Measurements from ENCODE around the gene NDOR1. TPM values are rescaled to one million over a fixed set of nuclear protein-coding genes. Genes with fewer than 3 reads are reported as not detected.

Gene NDOR1
- total RNA-seq, 5 donors from 2014 or later (not counting 1 experiment from before 2014, with no cell fraction given) = 27.6 to 46.7 (median 45.4) TPM

GRCh38 chr9:137167747-137168572 is 37.5 kb upstream of the NDOR1 start:
- no peaks in the 10 kb centered on the region for H3K9me3 Mint-ChIP-seq
- Histone ChIP-seq H3K36me3 (ENCODE audit: control insufficient read depth in 2 of 2, extremely low read depth in 1 of 2, insufficient read depth in 1 of 2, low read length in 1 of 2) (no peaks in the 10 kb centered on the region), H3K4me1 (ENCODE audit: control insufficient read depth in 1 of 2, extremely low read depth in 1 of 2, insufficient read depth in 2 of 2, low read length in 2 of 2) (peaks cover 2 to 13% of the 10 kb centered on the region in 2 experiments), H3K27me3 (replicated peaks in 1 of 2; ENCODE audit: control insufficient read depth in 2 of 2, extremely low read depth in 1 of 2, insufficient read depth in 2 of 2, low read length in 1 of 2) (peaks cover 8 to 94% of the 10 kb centered on the region in 2 experiments), H3K4me3 (ENCODE audit: control insufficient read depth in 1 of 2, extremely low read depth in 1 of 2, low read length in 1 of 2) (no peak overlapping the region), H3K9me3 (no peaks in the 10 kb centered on the region), H3K27ac (ENCODE audit: low read length) (no peak overlapping the region)
- ChIA-PET CTCF (no interaction called here), POLR2A (no interaction called here)
- H3K27me3 Mint-ChIP-seq = peaks cover 12 to 49% of the 10 kb centered on the region in 2 donors
- H3K36me3 Mint-ChIP-seq = no peaks in the 10 kb centered on the region
- ATAC-seq (replicated peaks in 1 of 4) (peak in 1 of 4 experiments; percentile 32), DNase-seq (no peak)
- H3K4me1 Mint-ChIP-seq = peaks cover 0 to 6% (median 2%) of the 10 kb centered on the region in 3 donors
- peak overlapping the region in 2 of 3 donors; percentile 41 to 55 for H3K4me3 Mint-ChIP-seq
- no peak overlapping the region for H3K27ac Mint-ChIP-seq
- WGBS (ENCODE audit: insufficient coverage) = 12% methylated on average over 50 of the region's 57 CpGs

DNA sequence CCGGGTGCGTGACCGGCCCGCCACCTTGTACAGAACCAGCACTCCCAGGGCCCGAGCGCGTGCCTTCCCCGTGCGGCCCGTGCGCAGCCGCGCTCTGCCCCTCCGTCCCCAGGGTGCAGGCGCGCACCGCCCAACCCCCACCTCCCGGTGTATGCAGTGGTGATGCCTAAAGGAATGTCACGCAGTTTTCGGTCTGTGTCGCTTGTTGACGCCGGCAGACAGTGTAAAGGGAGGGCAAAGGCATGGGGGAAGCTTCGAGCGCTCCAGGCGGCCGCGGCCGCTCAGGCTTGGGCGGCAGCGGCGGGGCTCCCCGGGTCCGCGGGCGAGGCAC is 37.0 kb upstream of the NDOR1 start:
- Mint-ChIP-seq H3K4me1 (peaks cover 0 to 6% (median under 1%) of the 10 kb centered on the region in 3 donors), H3K9me3 (no peaks in the 10 kb centered on the region), H3K4me3 (peak overlapping the region in 2 of 3 donors; percentile 53 to 55), H3K27me3 (peaks cover 10 to 46% of the 10 kb centered on the region in 2 donors), H3K27ac (no peak overlapping the region), H3K36me3 (no peaks in the 10 kb centered on the region)
- no peak for DNase-seq
- Histone ChIP-seq H3K4me3 (ENCODE audit: control insufficient read depth in 1 of 2, extremely low read depth in 1 of 2, low read length in 1 of 2) (peak overlapping the region in 1 of 2 donors; percentile 35), H3K36me3 (ENCODE audit: control insufficient read depth in 2 of 2, extremely low read depth in 1 of 2, insufficient read depth in 1 of 2, low read length in 1 of 2) (no peaks in the 10 kb centered on the region), H3K27me3 (replicated peaks in 1 of 2; ENCODE audit: control insufficient read depth in 2 of 2, extremely low read depth in 1 of 2, insufficient read depth in 2 of 2, low read length in 1 of 2) (peaks cover 7 to 94% of the 10 kb centered on the region in 2 experiments), H3K4me1 (ENCODE audit: control insufficient read depth in 1 of 2, extremely low read depth in 1 of 2, insufficient read depth in 2 of 2, low read length in 2 of 2) (peaks cover 0 to 10% of the 10 kb centered on the region in 2 experiments), H3K27ac (ENCODE audit: low read length) (no peak overlapping the region), H3K9me3 (no peaks in the 10 kb centered on the region)
- POLR2A ChIA-PET = interaction anchor here in 1 of 2 donors (0.5 kb wide), 1 partner anchor 55 kb away, joined by 10 read pairs; no protein-coding TSS in a partner anchor
- CTCF ChIA-PET = no interaction called here
- 1% methylated on average over 26 of the region's 36 CpGs for WGBS (ENCODE audit: insufficient coverage)
- ATAC-seq (replicated peaks in 1 of 4) = peak in 3 of 4 experiments; percentile 29 to 38 (median 30)

DNA sequence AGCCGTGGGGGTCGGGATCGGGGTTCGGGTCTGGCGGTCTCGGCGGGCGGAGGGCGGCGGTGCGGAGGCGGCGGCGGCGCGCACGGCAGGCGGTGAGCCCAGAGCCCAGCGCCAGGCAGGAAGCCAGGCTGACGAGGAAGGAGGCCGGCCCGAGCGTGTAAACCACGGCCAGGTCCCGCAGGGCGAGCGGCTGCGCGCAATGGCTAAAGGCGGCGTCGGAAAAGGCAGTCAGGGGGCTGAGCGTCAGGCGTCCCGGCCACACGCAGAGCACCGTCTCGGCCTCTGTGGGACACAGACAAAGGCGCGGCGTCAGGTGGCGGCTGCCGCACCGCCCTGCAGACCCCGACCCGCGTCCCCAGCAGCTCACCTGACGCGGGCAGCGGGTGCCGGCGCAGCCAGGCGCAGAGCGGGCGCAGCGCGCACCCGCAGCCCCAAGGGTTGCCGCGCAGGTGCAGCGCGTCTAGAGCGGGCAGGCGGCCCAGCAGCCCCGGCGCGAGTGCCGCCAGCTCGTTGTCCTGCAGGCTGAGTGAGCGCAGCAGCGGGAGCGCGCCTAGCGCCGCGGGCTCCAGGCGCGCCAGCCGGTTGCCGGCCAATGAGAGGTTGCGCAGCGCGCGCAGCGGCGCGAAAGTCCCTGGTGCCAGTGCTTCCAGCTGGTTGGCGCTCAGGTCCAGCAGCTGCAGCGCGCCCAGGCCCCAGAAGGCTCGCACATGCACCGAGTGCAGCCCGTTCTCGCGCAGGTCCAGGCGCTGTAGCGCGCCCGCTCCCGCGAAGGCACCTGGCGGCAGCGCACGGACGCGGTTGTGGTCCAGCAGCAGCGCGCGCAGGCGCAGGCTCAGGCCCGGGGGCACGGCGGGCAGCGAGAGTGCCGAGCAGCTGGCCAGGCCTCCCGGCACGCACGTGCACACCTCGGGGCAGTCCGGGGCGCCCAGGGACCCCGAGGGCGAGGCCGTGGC is 36.3 kb upstream of the NDOR1 start:
- H3K4me1 Mint-ChIP-seq = peaks cover 0 to 6% (median 0%) of the 10 kb centered on the region in 3 donors
- H3K27ac Mint-ChIP-seq = no peak overlapping the region
- peaks cover 6 to 94% of the 10 kb centered on the region in 2 experiments for H3K27me3 ChIP-seq (replicated peaks in 1 of 2; ENCODE audit: control insufficient read depth in 2 of 2, extremely low read depth in 1 of 2, insufficient read depth in 2 of 2, low read length in 1 of 2)
- peak overlapping the region in 2 of 3 donors; percentile 45 to 55 for H3K4me3 Mint-ChIP-seq
- H3K36me3 Mint-ChIP-seq = no peaks in the 10 kb centered on the region
- peak overlapping the region in 1 of 2 donors; percentile 38 for H3K4me3 ChIP-seq (ENCODE audit: control insufficient read depth in 1 of 2, extremely low read depth in 1 of 2, low read length in 1 of 2)
- no peaks in the 10 kb centered on the region for H3K36me3 ChIP-seq (ENCODE audit: control insufficient read depth in 2 of 2, extremely low read depth in 1 of 2, insufficient read depth in 1 of 2, low read length in 1 of 2)
- H3K27ac ChIP-seq (ENCODE audit: low read length) = no peak overlapping the region
- H3K9me3 ChIP-seq = no peaks in the 10 kb centered on the region
- ATAC-seq (replicated peaks in 1 of 4) (peak in 3 of 4 experiments; percentile 34 to 64 (median 51)), DNase-seq (peak in 2 of 35 experiments; percentile 15 to 17)
- H3K4me1 ChIP-seq (ENCODE audit: control insufficient read depth in 1 of 2, extremely low read depth in 1 of 2, insufficient read depth in 2 of 2, low read length in 2 of 2) = peaks cover 0 to 15% of the 10 kb centered on the region in 2 experiments
- H3K27me3 Mint-ChIP-seq = peaks cover 9 to 43% of the 10 kb centered on the region in 2 donors
- ChIA-PET POLR2A (interaction anchor here in 1 of 2 donors (0.5 kb wide), 1 partner anchor 54 kb away, joined by 10 read pairs; no protein-coding TSS in a partner anchor), CTCF (no interaction called here)
- 1% methylated on average over 124 of the region's 124 CpGs for WGBS (ENCODE audit: insufficient coverage)
- no peaks in the 10 kb centered on the region for H3K9me3 Mint-ChIP-seq

- Mint-ChIP-seq H3K4me1 (peaks cover 0 to 6% (median 0%) of the 10 kb centered on the region in 3 donors), H3K4me3 (peak within 1 kb of the TSS in 2 of 3 donors; percentile 45 to 55), H3K27me3 (peaks cover 9 to 36% of the 10 kb centered on the region in 2 donors), H3K9me3 (no peaks in the 10 kb centered on the region), H3K27ac (no peak within 1 kb of the TSS), H3K36me3 (no peaks in the 10 kb centered on the region)
- Histone ChIP-seq H3K4me1 (ENCODE audit: control insufficient read depth in 1 of 2, extremely low read depth in 1 of 2, insufficient read depth in 2 of 2, low read length in 2 of 2) (peaks cover 0 to 21% of the 10 kb centered on the region in 2 experiments), H3K36me3 (ENCODE audit: control insufficient read depth in 2 of 2, extremely low read depth in 1 of 2, insufficient read depth in 1 of 2, low read length in 1 of 2) (no peaks in the 10 kb centered on the region), H3K4me3 (ENCODE audit: control insufficient read depth in 1 of 2, extremely low read depth in 1 of 2, low read length in 1 of 2) (peak within 1 kb of the TSS in 1 of 2 donors; percentile 38), H3K9me3 (no peaks in the 10 kb centered on the region), H3K27ac (ENCODE audit: low read length) (no peak within 1 kb of the TSS), H3K27me3 (replicated peaks in 1 of 2; ENCODE audit: control insufficient read depth in 2 of 2, extremely low read depth in 1 of 2, insufficient read depth in 2 of 2, low read length in 1 of 2) (peaks cover 3 to 89% of the 10 kb centered on the region in 2 experiments)
- WGBS (ENCODE audit: insufficient coverage) = 26% methylated on average over 41 of the region's 41 CpGs
- ChIA-PET CTCF (interaction anchor here in 1 of 2 donors (0.5 kb wide), 1 partner anchor 35 kb away, joined by 5 read pairs; no protein-coding TSS in a partner anchor), POLR2A (interaction anchor here in 1 of 2 donors (0.6 kb wide), 1 partner anchor 36 kb away, joined by 4 read pairs; no protein-coding TSS in a partner anchor)
- ATAC-seq (replicated peaks in 1 of 4) (no peak), DNase-seq (no peak)
Observed at GRCh38 chr9:137169896-137170358, 35.6 kb upstream of the NDOR1 start, which contains the start of gene LRRC26. LRRC26 (minus strand) TSS chr9:137170051; CDS start chr9:137169943, 108 bp downstream.

DNA sequence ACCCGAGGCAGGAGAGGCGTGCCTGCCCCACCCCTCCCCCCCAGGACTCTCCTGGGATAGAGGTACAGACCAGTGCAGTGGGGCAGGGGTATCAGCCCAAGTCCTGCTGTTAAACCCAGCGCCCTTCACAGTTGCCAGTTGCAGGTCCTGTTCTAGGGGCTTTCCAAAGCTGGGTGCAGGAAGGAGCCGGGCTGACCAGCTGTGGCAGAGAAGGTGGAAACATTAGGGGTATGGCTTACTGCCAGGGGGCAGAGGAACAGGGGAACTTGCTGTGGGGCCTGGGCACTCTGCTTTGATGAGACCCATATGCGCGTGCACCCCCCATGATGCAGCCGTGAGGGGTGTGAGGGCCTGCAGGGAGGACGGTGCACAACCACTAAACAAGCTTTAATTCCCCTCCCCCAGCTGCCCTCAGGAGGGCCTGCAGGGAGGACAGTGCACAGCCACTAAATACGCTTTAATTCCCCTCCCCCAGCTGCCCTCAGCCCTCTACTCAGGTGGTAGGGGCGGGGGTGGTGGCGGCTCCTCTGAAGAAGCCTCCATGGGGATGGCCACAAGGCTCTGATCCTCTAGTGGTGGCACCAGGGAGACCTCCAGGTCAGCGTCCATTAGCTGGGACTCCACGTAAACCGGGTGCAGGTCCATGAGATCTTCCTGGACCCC is 34.9 kb upstream of the NDOR1 start:
- Mint-ChIP-seq H3K36me3 (no peaks in the 10 kb centered on the region), H3K27me3 (peaks cover 9 to 29% of the 10 kb centered on the region in 2 donors), H3K4me1 (peaks cover 0 to 6% (median 0%) of the 10 kb centered on the region in 3 donors), H3K9me3 (no peaks in the 10 kb centered on the region), H3K27ac (no peak overlapping the region), H3K4me3 (peak overlapping the region in 1 of 3 donors; percentile 53)
- no peak overlapping the region for H3K4me3 ChIP-seq (ENCODE audit: control insufficient read depth in 1 of 2, extremely low read depth in 1 of 2, low read length in 1 of 2)
- 69% methylated on average over 4 of the region's 14 CpGs for WGBS (ENCODE audit: insufficient coverage)
- POLR2A ChIA-PET = interaction anchor here in 1 of 2 donors (0.5 to 0.6 kb wide), 2 partner anchors 20 to 37 kb away, joined by 4 to 15 read pairs; no protein-coding TSS in a partner anchor
- H3K27ac ChIP-seq (ENCODE audit: low read length) = no peak overlapping the region
- H3K9me3 ChIP-seq = no peaks in the 10 kb centered on the region
- H3K4me1 ChIP-seq (ENCODE audit: control insufficient read depth in 1 of 2, extremely low read depth in 1 of 2, insufficient read depth in 2 of 2, low read length in 2 of 2) = peaks cover 0 to 28% of the 10 kb centered on the region in 2 experiments
- ATAC-seq (replicated peaks in 1 of 4) (no peak), DNase-seq (no peak)
- peaks cover 3 to 82% of the 10 kb centered on the region in 2 experiments for H3K27me3 ChIP-seq (replicated peaks in 1 of 2; ENCODE audit: control insufficient read depth in 2 of 2, extremely low read depth in 1 of 2, insufficient read depth in 2 of 2, low read length in 1 of 2)
- CTCF ChIA-PET = interaction anchor here in 1 of 2 donors (0.5 kb wide), 1 partner anchor 36 kb away, joined by 5 read pairs; no protein-coding TSS in a partner anchor
- H3K36me3 ChIP-seq (ENCODE audit: control insufficient read depth in 2 of 2, extremely low read depth in 1 of 2, insufficient read depth in 1 of 2, low read length in 1 of 2) = no peaks in the 10 kb centered on the region
